Uterus (tissue), 2 donors: ENCODE measurements around the gene DBH.

Experiments used
- CTCF ChIP-seq, 4 experiments: fragments of 200-600 bp in 2 of 4; fragments of 450-650 bp in 2 of 4; sonication (generic) in 2 of 4; IDR thresholded peaks; one replicate each; pipeline ENCODE4 v1.5.1; 2016 to 2019; ENCODE audit warnings: antibody characterized with exemption in 4 of 4, mild to moderate bottlenecking in 2 of 4, moderate library complexity in 1 of 4
- POLR2A ChIP-seq, 2 donors: fragments of 450-650 bp; IDR thresholded peaks; one replicate each; pipeline ENCODE4 v1.6.1; 2016; ENCODE audit warnings: antibody characterized with exemption in 2 of 2, mild to moderate bottlenecking in 1 of 2, moderate library complexity in 1 of 2

- TF ChIP-seq CTCF (IDR thresholded peaks at IDR 0.05), result no peak
- TF ChIP-seq POLR2A (IDR thresholded peaks at IDR 0.05), result no peak
Observed at GRCh38 chr9:133604214-133604613, 31.9 kb upstream of the DBH start.
